GM18508 (cell line): ENCODE measurements around the gene CDYL2.
"Not testable (repeated sequence)": the region's sequence is repeated elsewhere in the genome, so short reads cannot be mapped to it uniquely, and the experiment has no call there.

Experiments used
- ATAC-seq: cut with Tn5 transposase; IDR thresholded peaks from one replicate; pipeline ENCODE4 v1.9.1; 2021; ENCODE audit warnings: moderate number of reproducible peaks; ENCODE audit not compliant: insufficient read depth, unreplicated experiment

The CDYL2 gene

GRCh38 chr16:80809366-80809765, 5.0 kb upstream of the CDYL2 start:
- no peak for ATAC-seq

GRCh38 chr16:80807906-80808305, 3.5 kb upstream of the CDYL2 start:
- no peak for ATAC-seq

GRCh38 chr16:80806927-80807340, 2.5 kb upstream of the CDYL2 start:
- no peak for ATAC-seq

- no peak for ATAC-seq
Measured at GRCh38 chr16:80806289-80806688, 1.9 kb upstream of the CDYL2 start.

GRCh38 chr16:80804056-80804525, 307 bp downstream of the CDYL2 start:
- ATAC-seq, result no peak

- no peak for ATAC-seq
Measured at GRCh38 chr16:80803339-80804055, 901 bp downstream of the CDYL2 start.

GRCh38 chr16:80802902-80803301, 1.5 kb downstream of the CDYL2 start:
- ATAC-seq, result no peak

GRCh38 chr16:80802138-80802537, 2.3 kb downstream of the CDYL2 start:
- ATAC-seq, result no peak

- ATAC-seq, result no peak
Measured at GRCh38 chr16:80794071-80794470, 10.3 kb downstream of the CDYL2 start.

- ATAC-seq, result no peak
Measured at GRCh38 chr16:80792031-80792430, 12.4 kb downstream of the CDYL2 start.

- no peak for ATAC-seq
Measured at GRCh38 chr16:80791411-80791810, 13.0 kb downstream of the CDYL2 start.

- ATAC-seq, result no peak
Measured at GRCh38 chr16:80790751-80791150, 13.6 kb downstream of the CDYL2 start.

GRCh38 chr16:80788027-80788426, 16.4 kb downstream of the CDYL2 start:
- no peak for ATAC-seq

- ATAC-seq, result not testable (repeated sequence)
Measured at GRCh38 chr16:80786561-80786960, 17.8 kb downstream of the CDYL2 start.

- no peak for ATAC-seq
Measured at GRCh38 chr16:80784951-80785350, 19.4 kb downstream of the CDYL2 start.

GRCh38 chr16:80778703-80779102, 25.7 kb downstream of the CDYL2 start:
- ATAC-seq, result no peak

- ATAC-seq, result no peak
Measured at GRCh38 chr16:80776856-80777255, 27.5 kb downstream of the CDYL2 start.

- ATAC-seq, result no peak
Measured at GRCh38 chr16:80775450-80775849, 28.9 kb downstream of the CDYL2 start.

- no peak for ATAC-seq
Measured at GRCh38 chr16:80766798-80767197, 37.6 kb downstream of the CDYL2 start.

GRCh38 chr16:80759419-80760162, 44.8 kb downstream of the CDYL2 start:
- no peak for ATAC-seq

GRCh38 chr16:80754476-80754875, 49.9 kb downstream of the CDYL2 start:
- ATAC-seq, result no peak

- no peak for ATAC-seq
Measured at GRCh38 chr16:80752541-80752940, 51.9 kb downstream of the CDYL2 start.
